ENCODE measurements around the gene C1orf210.

The C1orf210 gene

GRCh38 chr1:43284065-43284464 lies 1.3 kb downstream of the C1orf210 start:
- Histone ChIP-seq H3K9me3 (ENCODE audit: control insufficient read depth, insufficient read depth, low read length) (no peaks in the 10 kb centered on the region), H4K20me1 (ENCODE audit: control insufficient read depth, insufficient read depth, low read depth, low read length) (no peaks in the 10 kb centered on the region), H3K9me2 (replicated peaks; ENCODE audit: control insufficient read depth, low read length) (no peaks in the 10 kb centered on the region), H3F3A (ENCODE audit: control insufficient read depth, insufficient read depth) (no peaks in the 10 kb centered on the region), H3K27me3 (ENCODE audit: control insufficient read depth, low read length) (peaks cover 4% of the 10 kb centered on the region; the same call in 1 of the 2 replicates), H3K27ac (ENCODE audit: low read depth, low read length) (no peak overlapping the region), H3K36me3 (ENCODE audit: control insufficient read depth, low read length) (no peaks in the 10 kb centered on the region), H3K4me1 (ENCODE audit: control insufficient read depth, low read length) (no peaks in the 10 kb centered on the region), H3K4me2 (ENCODE audit: low read length) (no peak overlapping the region), H3K4me3 (ENCODE audit: low read length) (no peak overlapping the region), H3K79me2 (ENCODE audit: control insufficient read depth, low read length) (no peaks in the 10 kb centered on the region)
- TF ChIP-seq EZH2phosphoT487 (IDR thresholded peaks at IDR 0.05; ENCODE audit: borderline replicate concordance, low read length) (no peak), CTCF (IDR thresholded peaks at IDR 0.05; ENCODE audit: low read depth, low read length, poor library complexity, severe bottlenecking) (no peak)

- Histone ChIP-seq H3K4me2 (ENCODE audit: low read length) (no peak overlapping the region), H3K4me3 (ENCODE audit: low read length) (no peak overlapping the region)
These were observed 2.9 kb downstream of the C1orf210 start for GRCh38 chr1:43282220-43283195.

GRCh38 chr1:43280692-43281091 lies 4.7 kb downstream of the C1orf210 start:
- no peaks in the 10 kb centered on the region for H3K9me2 ChIP-seq (replicated peaks; ENCODE audit: control insufficient read depth, low read length)
- no peaks in the 10 kb centered on the region for H3K9me3 ChIP-seq (ENCODE audit: control insufficient read depth, insufficient read depth, low read length)
- H4K20me1 ChIP-seq (ENCODE audit: control insufficient read depth, insufficient read depth, low read depth, low read length), result no peaks in the 10 kb centered on the region
- H3K4me2 ChIP-seq (ENCODE audit: low read length), result no peak overlapping the region
- H3K4me1 ChIP-seq (ENCODE audit: control insufficient read depth, low read length), result no peaks in the 10 kb centered on the region
- H3K27ac ChIP-seq (ENCODE audit: low read depth, low read length), result no peak overlapping the region
- no peak overlapping the region for H3K4me3 ChIP-seq (ENCODE audit: low read length)
- H3K36me3 ChIP-seq (ENCODE audit: control insufficient read depth, low read length), result no peaks in the 10 kb centered on the region
- H3K79me2 ChIP-seq (ENCODE audit: control insufficient read depth, low read length), result no peaks in the 10 kb centered on the region
- no peaks in the 10 kb centered on the region for H3F3A ChIP-seq (ENCODE audit: control insufficient read depth, insufficient read depth)
- no peaks in the 10 kb centered on the region for H3K27me3 ChIP-seq (ENCODE audit: control insufficient read depth, low read length)
- TF ChIP-seq CTCF (IDR thresholded peaks at IDR 0.05; ENCODE audit: low read depth, low read length, poor library complexity, severe bottlenecking) (no peak), EZH2phosphoT487 (IDR thresholded peaks at IDR 0.05; ENCODE audit: borderline replicate concordance, low read length) (no peak)

More at GRCh38 chr1:43282220-43283195, 2.9 kb downstream of the C1orf210 start:
- H3K79me2 ChIP-seq (ENCODE audit: control insufficient read depth, low read length), result no peaks in the 10 kb centered on the region
- no peaks in the 10 kb centered on the region for H3K4me1 ChIP-seq (ENCODE audit: control insufficient read depth, low read length)
- H3K9me3 ChIP-seq (ENCODE audit: control insufficient read depth, insufficient read depth, low read length), result no peaks in the 10 kb centered on the region
- H3K36me3 ChIP-seq (ENCODE audit: control insufficient read depth, low read length), result no peaks in the 10 kb centered on the region
- no peaks in the 10 kb centered on the region for H3K9me2 ChIP-seq (replicated peaks; ENCODE audit: control insufficient read depth, low read length)
- no peaks in the 10 kb centered on the region for H4K20me1 ChIP-seq (ENCODE audit: control insufficient read depth, insufficient read depth, low read depth, low read length)
- H3K27ac ChIP-seq (ENCODE audit: low read depth, low read length), result no peak overlapping the region
- H3K27me3 ChIP-seq (ENCODE audit: control insufficient read depth, low read length), result no peaks in the 10 kb centered on the region; the same call in 1 of the 2 replicates
- TF ChIP-seq CTCF (IDR thresholded peaks at IDR 0.05; ENCODE audit: low read depth, low read length, poor library complexity, severe bottlenecking) (no peak), EZH2phosphoT487 (IDR thresholded peaks at IDR 0.05; ENCODE audit: borderline replicate concordance, low read length) (no peak)
- no peaks in the 10 kb centered on the region for H3F3A ChIP-seq (ENCODE audit: control insufficient read depth, insufficient read depth)

All from DOHH2 (cell line).